ENCODE measurements around the gene RNF20.

GRCh38 chr9:101484046-101484445, 49.6 kb upstream of the RNF20 start:
- no peak for TF ChIP-seq POLR2AphosphoS5 (IDR thresholded peaks at IDR 0.05)
- TF ChIP-seq CTCF (IDR thresholded peaks at IDR 0.05 in 8 of 11, conservative IDR thresholded peaks at IDR 0.05 in 3 of 11): no peak
- no peak for TF ChIP-seq POLR2A (IDR thresholded peaks at IDR 0.05)
